Erythroblast (primary cell): ENCODE measurements around the gene ZNF500.
A peak's percentile ranks its signal among the peaks of the same experiment; 100 is the strongest.

Experiments used
- DNase-seq, 2 experiments: peaks; one replicate each; lab custom pipeline; 2025; lab: John Stamatoyannopoulos, UW
- GATA1 ChIP-seq: IDR thresholded peaks from 2 replicates; pipeline ENCODE4 v1.6.1; 2011; ENCODE audit warnings: low read depth, mild to moderate bottlenecking, control low read depth, low read length, moderate library complexity
- POLR2A ChIP-seq: IDR thresholded peaks from 2 replicates; pipeline ENCODE4 v1.6.1; 2011; ENCODE audit warnings: mild to moderate bottlenecking, low read length

Gene ZNF500

GRCh38 chr16:4801051-4801961 is 34.3 kb upstream of the ZNF500 start:
- peak; percentile 50 to 56 for DNase-seq
- TF ChIP-seq POLR2A: peak; percentile 52
- TF ChIP-seq GATA1: no peak

GRCh38 chr16:4800290-4801041 is 33.5 kb upstream of the ZNF500 start:
- TF ChIP-seq POLR2A (no peak), GATA1 (no peak)
- peak; percentile 68 to 69 for DNase-seq

- no peak for DNase-seq
Measured at GRCh38 chr16:4799171-4799855, 32.4 kb upstream of the ZNF500 start.

GRCh38 chr16:4798456-4798855 is 31.5 kb upstream of the ZNF500 start:
- no peak for TF ChIP-seq GATA1
- no peak for TF ChIP-seq POLR2A
- no peak for DNase-seq

More at GRCh38 chr16:4799171-4799855, 32.4 kb upstream of the ZNF500 start:
- TF ChIP-seq GATA1 (no peak), POLR2A (no peak)

GRCh38 chr16:4797805-4798252 is 30.9 kb upstream of the ZNF500 start:
- no peak for TF ChIP-seq POLR2A
- TF ChIP-seq GATA1: no peak
- no peak for DNase-seq

- no peak for DNase-seq
- TF ChIP-seq POLR2A (no peak), GATA1 (no peak)
Measured at GRCh38 chr16:4796982-4797804, 30.2 kb upstream of the ZNF500 start.

- no peak for TF ChIP-seq GATA1
- no peak for DNase-seq
Measured at GRCh38 chr16:4795828-4796572, 29.0 kb upstream of the ZNF500 start.

GRCh38 chr16:4795181-4795827 is 28.3 kb upstream of the ZNF500 start, which contains the start of gene SMIM22:
Gene SMIM22 (plus strand): TSS chr16:4795369. CDS start chr16:4795735, 366 bp downstream.
- DNase-seq: no peak
- no peak for TF ChIP-seq POLR2A
- TF ChIP-seq GATA1: no peak

- TF ChIP-seq GATA1 (no peak), POLR2A (no peak)
- DNase-seq: no peak
Measured at GRCh38 chr16:4792951-4793513, 26.1 kb upstream of the ZNF500 start.

- DNase-seq: no peak
- TF ChIP-seq GATA1 (no peak), POLR2A (no peak)
Measured at GRCh38 chr16:4790871-4791270, 23.9 kb upstream of the ZNF500 start.

- no peak for TF ChIP-seq POLR2A
- no peak for TF ChIP-seq GATA1
- DNase-seq: no peak
Measured at GRCh38 chr16:4790261-4790660, 23.3 kb upstream of the ZNF500 start.
